ENCODE data around the gene PEX14.
"Not testable (repeated sequence)": the region's sequence is repeated elsewhere in the genome, so short reads cannot be mapped to it uniquely, and the experiment has no call there.

Gene PEX14

GRCh38 chr1:10474613-10475507, at the start of gene PEX14:
Gene PEX14, plus strand, starts transcription at chr1:10474950. Its CDS starts 17 bp downstream, at chr1:10474967.
- DNase-seq (ENCODE audit: low spot score): peak; percentile 85

- DNase-seq (ENCODE audit: low spot score): not testable (repeated sequence)
Measured at GRCh38 chr1:10425826-10426534, 48.8 kb upstream of the PEX14 start.

- not testable (repeated sequence) for DNase-seq (ENCODE audit: low spot score)
Measured at GRCh38 chr1:10426535-10426848, 48.3 kb upstream of the PEX14 start.

- no peak for DNase-seq (ENCODE audit: low spot score)
Measured at GRCh38 chr1:10428984-10429383, 45.8 kb upstream of the PEX14 start.

- DNase-seq (ENCODE audit: low spot score): no peak
Measured at GRCh38 chr1:10429868-10430215, 44.9 kb upstream of the PEX14 start.

GRCh38 chr1:10430216-10431069, 44.3 kb upstream of the PEX14 start, which contains the start of gene CENPS:
Gene CENPS, plus strand, starts transcription at chr1:10430433. Its CDS starts 85 bp downstream, at chr1:10430518.
- peak; percentile 98 for DNase-seq (ENCODE audit: low spot score)

- no peak for DNase-seq (ENCODE audit: low spot score)
Measured at GRCh38 chr1:10431070-10431730, 43.5 kb upstream of the PEX14 start.

- DNase-seq (ENCODE audit: low spot score): no peak
Measured at GRCh38 chr1:10432910-10433700, 41.6 kb upstream of the PEX14 start.

GRCh38 chr1:10433790-10434189, 41.0 kb upstream of the PEX14 start:
- no peak for DNase-seq (ENCODE audit: low spot score)

GRCh38 chr1:10434590-10434989, 40.2 kb upstream of the PEX14 start:
- DNase-seq (ENCODE audit: low spot score): no peak

GRCh38 chr1:10437052-10437451, 37.7 kb upstream of the PEX14 start:
- DNase-seq (ENCODE audit: low spot score): no peak

- DNase-seq (ENCODE audit: low spot score): no peak
Measured at GRCh38 chr1:10438677-10439163, 36.0 kb upstream of the PEX14 start.

- no peak for DNase-seq (ENCODE audit: low spot score)
Measured at GRCh38 chr1:10440305-10440704, 34.4 kb upstream of the PEX14 start.

- DNase-seq (ENCODE audit: low spot score): no peak
Measured at GRCh38 chr1:10440794-10441193, 34.0 kb upstream of the PEX14 start.

GRCh38 chr1:10444248-10444647, 30.5 kb upstream of the PEX14 start:
- no peak for DNase-seq (ENCODE audit: low spot score)

GRCh38 chr1:10444795-10445397, 29.9 kb upstream of the PEX14 start:
- no peak for DNase-seq (ENCODE audit: low spot score)

- DNase-seq (ENCODE audit: low spot score): no peak
Measured at GRCh38 chr1:10446790-10447422, 27.8 kb upstream of the PEX14 start.

GRCh38 chr1:10449751-10450150, 25.0 kb upstream of the PEX14 start, which contains the start of gene CORT:
Gene CORT, plus strand, starts transcription at chr1:10450031. Its CDS starts 193 bp downstream, at chr1:10450224.
- DNase-seq (ENCODE audit: low spot score): no peak

GRCh38 chr1:10450156-10450814, 24.5 kb upstream of the PEX14 start:
- no peak for DNase-seq (ENCODE audit: low spot score)

Measured in HuH-7.5 (cell line).